Uterus (tissue), 2 donors: ENCODE results near the gene NEUROD2.

ENCODE experiments used
- CTCF ChIP-seq, 4 experiments: fragments of 200-600 bp in 2 of 4; fragments of 450-650 bp in 2 of 4; sonication (generic) in 2 of 4; IDR thresholded peaks; one replicate each; pipeline ENCODE4 v1.5.1; 2016 to 2019; ENCODE audit warnings: antibody characterized with exemption in 4 of 4, mild to moderate bottlenecking in 2 of 4, moderate library complexity in 1 of 4
- POLR2A ChIP-seq, 2 donors: fragments of 450-650 bp; IDR thresholded peaks; one replicate each; pipeline ENCODE4 v1.6.1; 2016; ENCODE audit warnings: antibody characterized with exemption in 2 of 2, mild to moderate bottlenecking in 1 of 2, moderate library complexity in 1 of 2

GRCh38 chr17:39625198-39625785 is 17.6 kb upstream of the NEUROD2 start:
- no peak for TF ChIP-seq CTCF (IDR thresholded peaks at IDR 0.05)
- no peak for TF ChIP-seq POLR2A (IDR thresholded peaks at IDR 0.05)
